Activated CD4-positive, alpha-beta T cell treated with anti-CD3 and anti-CD28 coated beads, Interleukin-2, Interleukin-6, amounts not matched to agents 100 ng/mL and 50 ng/mL, durations not matched to agents 16 hours and 8 hours (primary cell): Measurements from ENCODE around the gene TEX9.

Experiments
- DNase-seq: peaks from one replicate; pipeline ENCODE4 v3.0.0-alpha.2; 2020

The TEX9 gene

DNA sequence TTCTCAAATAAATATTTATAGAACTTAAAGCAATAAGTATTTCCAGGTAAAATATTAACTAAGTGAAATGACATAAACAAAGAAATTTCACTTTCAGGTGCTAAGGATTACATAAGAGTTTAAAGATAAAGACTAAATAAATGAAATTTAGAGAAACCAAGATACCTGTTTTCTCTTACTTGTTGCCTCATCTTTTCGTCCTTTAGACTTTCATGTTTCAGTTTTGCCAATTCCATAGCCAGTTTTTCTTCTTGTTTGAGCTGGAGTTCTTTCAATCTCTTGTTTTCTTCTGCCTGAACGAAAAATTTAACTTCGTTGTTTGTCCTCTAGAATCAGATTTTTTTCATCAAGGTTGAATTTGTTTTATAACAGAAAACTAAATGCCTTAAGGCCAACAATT, 91.0 kb downstream of the TEX9 start:
- DNase-seq, result no peak

DNA sequence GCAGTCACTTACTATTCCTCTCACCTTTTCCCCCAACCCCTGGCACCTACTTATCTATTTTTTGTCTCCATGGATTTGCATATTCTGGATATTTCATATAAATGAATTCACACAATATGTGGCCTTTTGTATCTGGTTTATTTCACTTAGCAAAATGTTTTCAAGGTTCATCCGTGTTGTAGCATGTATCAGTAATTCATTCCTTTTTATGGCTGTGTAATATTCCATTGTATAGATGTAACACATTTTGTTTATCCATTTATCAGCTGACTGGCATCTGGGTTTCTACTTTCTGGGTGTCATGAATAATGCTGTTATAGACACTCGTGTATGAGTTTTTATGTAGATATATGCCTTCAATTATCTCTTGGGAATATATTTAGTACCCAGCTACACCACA, 93.9 kb downstream of the TEX9 start:
- no peak for DNase-seq

DNA sequence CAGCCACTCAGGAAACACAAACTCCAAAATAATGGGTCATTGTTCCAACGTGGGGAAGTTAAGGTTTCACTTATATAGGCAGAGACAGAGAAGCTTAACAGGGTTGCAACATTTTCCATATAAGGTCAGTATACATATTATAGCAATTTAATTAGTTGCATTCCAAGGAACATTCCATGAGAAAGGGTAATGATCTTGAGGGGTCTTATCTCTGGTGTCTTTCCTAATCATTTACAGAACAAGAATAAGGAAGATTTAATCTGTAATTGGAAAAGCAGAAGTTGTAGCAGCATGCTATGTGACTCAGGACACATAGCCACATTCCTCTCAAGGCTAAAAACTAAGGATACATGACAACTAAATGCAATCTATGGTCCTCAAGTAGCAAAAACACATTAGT, 94.8 kb downstream of the TEX9 start:
- no peak for DNase-seq

DNA sequence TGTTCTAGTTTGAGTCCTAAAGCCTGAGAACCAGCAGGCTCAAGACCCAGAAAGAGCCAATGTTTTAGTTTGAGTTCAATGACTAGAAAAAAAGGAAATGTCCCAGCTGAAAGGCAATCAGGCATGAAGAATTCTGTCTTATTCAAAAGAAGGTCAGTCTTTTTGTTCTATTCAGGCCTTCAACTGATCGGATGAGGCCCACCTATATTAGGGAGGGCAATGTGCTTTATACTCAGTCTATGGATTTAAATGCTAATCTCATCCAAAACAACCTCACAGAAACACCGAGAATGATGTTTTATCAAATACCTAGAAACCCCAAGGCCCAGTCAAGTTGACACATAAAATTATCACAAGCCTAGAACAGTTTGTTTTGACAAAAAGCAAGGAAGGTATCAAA, 95.7 kb downstream of the TEX9 start:
- no peak for DNase-seq

DNA sequence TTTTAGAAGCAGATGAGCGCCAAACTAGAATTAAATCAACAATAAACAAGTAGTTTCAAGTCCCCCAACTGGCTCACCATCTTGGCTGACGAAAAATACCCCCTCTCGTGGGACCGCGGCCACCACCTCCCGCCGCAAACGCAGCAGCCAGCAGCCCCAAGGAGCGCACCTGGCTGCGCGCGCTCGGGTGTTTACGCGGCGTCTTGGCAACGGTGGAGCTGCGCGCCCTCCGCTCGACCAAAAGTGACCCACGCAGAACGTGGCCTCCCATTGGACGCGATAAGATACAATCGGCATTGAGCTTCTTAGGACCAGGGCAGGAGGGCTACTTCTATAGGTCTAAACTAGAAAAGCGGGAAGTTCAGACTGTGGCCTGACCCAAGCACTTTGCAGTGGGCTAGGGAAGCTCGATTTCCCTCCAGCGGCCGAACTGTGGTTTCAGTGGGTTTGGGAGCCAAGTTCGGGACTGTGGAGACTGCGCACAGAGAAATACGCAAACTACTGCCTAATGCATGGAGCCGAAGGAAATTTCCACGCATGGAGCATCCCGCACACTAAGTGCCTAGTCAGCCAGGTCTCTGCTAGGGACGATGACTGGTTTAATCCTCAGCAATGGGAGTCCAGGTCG, 99.8 kb downstream of the TEX9 start, which contains the start of gene MNS1:
Gene MNS1 (minus strand): TSS at position 245 of the 628 bp plus-strand sequence. CDS start 165 bp downstream, at position 80.
- peak; percentile 84 for DNase-seq

DNA sequence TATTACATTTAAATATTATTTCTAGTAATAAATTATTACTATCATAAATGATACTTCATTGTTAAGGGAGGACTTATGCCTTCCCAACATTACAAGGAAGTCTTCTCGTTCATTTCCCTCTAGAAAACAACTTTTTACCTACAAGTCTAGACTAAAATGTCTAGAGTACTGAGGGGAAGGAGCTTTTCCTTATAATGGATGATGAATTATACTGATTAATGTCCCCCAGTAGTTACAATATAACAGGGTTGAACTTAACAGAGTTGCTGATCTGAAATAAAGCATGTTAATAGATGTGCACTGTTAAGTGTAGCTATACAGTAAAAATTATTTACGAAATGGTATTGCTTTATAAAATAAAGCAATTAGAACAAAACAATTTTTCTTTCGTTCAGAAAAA, 102.4 kb downstream of the TEX9 start:
- DNase-seq, result no peak

DNA sequence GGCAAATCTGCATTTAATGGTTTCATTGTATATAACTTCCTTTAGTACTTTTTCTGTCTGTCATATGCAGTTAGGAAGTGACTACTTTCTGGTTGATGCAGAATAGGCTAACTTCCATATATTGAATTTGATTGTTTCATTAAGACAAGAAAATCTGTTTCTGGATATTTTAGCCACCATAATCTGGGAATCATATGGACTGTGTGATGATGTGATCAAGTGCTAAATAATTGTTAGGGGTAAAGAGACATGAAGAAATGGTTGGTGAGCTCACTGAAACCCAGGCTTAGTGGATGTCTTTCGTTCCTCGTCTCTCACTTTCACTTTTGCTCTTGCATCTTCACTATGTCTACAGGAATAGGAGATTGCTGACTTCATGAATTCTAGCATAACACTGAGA, 103.2 kb downstream of the TEX9 start:
- DNase-seq, result peak; percentile 46

DNA sequence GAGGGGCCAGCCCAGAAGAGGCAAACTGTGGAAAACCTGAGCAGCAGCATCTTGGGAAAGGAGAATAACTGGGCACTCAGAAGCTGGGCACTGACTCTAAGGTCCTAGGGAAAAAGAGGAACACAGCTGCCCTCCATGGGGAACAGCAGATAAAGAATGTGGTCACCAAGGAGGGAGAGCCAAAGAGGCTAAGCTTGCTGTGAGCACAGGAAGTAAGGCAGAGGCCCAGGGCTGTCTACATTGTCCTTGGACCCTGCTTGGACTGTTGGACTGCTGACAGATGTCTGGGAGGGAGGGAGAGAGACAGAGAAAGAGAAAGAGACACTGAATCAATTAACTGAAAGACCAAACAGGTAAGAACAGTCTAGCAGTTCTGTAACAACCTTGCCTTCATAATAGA, 104.3 kb downstream of the TEX9 start:
- no peak for DNase-seq

DNA sequence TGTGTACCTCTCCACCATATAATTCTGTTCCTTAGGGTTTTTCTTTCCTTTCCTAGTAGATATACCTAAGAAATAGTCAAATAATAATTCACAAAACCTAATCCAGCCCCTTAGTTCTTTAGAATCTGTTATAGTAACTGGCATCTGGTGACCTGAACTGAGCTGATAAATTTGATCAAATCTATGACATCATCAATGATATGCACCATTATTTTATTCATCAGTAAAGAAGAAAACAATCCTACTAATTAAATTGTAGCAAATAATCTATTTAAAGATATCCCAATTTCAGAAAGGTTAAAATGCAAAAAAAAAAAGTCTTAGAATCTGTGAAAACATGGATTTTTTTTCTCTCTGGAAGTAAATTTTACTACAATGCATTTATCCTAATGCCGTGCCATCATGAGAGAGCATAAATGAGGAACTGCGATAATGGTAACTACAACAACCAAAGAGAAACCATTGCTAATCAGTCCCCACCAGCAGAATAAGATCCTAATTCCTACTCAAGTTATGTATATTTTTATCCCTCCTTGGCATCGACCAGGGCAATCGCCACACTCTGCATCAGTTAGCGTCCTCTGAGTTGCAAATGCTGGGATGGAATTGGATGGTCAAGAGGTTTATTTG, 106.3 kb downstream of the TEX9 start:
- no peak for DNase-seq

DNA sequence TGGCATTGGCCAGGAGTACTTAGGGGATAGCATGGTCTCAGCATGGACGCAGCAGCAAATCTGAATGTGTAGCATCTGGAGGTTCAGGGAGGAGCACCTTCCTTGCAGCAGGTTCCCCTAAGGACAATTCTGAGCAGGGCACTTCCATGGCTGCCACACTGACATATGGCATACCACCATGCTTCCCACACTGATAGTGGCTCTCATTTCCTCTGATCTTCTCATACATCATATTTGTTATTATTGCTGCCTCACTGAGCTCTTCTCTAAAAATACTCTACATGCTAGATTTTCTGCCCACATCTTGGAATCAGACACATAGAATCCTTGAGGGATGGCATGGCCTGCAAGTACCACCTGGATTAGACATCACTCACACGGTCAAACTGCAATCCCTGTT, 107.1 kb downstream of the TEX9 start:
- no peak for DNase-seq

DNA sequence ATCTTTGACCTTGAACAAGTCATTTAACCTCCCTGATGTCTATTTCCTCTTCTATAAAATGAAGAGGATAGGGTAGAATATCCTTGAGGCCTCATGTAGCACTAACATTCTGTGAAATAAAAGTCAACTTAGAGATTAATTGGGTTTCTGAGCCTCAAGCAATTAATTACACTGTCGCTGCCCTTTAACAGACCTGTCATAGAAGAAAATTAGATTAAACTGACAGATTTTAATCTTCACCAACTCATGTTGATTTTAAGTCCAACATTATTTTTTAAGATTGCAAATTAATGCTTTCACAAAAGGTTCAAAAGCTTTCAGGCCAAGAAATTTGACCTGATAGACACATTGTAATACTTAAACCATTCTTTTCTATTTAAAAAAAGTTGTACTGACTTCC, 107.8 kb downstream of the TEX9 start:
- DNase-seq, result no peak

DNA sequence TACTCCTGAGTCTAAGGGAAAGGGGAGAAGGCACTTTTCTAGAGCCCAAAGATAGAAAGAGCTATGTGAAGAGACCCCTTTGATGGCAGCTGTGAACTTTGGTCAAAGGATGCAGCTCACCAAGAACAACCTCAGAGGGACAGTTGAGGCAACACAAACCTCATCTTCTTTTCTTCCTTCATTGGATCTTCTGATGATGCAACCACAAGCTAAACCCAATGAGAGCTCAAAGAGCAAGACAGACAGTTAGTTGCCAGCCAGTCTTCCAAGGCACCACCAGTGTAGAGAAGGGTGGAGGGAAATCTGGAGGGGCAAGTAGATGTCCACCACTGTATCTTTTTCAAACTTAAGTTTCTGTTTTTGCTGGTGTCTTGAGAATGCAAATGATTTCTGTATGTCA, 110.1 kb downstream of the TEX9 start:
- no peak for DNase-seq
